ENCODE results near the gene CAV1.

Gene CAV1

DNA sequence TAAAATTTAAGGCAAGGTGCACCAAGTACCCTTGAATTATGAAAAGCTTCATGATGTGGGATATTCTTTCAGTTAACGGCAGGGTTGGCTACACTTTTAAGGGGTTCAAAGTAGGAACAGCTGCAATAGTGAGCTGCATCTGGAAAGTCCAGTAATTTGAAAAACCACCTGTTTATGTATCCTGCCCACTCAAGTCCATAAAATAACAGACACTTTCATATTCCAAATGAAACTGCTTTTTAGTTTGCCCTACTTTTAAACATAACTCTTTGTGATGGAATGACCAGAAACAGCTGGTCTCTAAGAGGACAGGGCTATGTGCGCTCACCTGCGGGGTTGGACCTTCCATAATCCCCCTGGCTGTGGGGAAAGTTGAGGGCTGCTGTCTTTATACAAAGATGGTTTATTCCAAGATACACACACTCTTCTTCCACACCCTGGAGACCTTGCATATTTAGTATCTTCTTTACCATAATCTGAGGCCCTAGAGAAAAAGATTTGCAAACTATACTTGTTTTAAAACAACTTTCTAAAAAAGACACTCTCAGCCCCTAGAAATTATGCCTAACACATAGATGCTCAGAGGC lies 7.4 kb downstream of the CAV1 start:
- DNase-seq = no peak

GRCh38 chr7:116534790-116535189 lies 10.0 kb downstream of the CAV1 start:
- DNase-seq = no peak

DNA sequence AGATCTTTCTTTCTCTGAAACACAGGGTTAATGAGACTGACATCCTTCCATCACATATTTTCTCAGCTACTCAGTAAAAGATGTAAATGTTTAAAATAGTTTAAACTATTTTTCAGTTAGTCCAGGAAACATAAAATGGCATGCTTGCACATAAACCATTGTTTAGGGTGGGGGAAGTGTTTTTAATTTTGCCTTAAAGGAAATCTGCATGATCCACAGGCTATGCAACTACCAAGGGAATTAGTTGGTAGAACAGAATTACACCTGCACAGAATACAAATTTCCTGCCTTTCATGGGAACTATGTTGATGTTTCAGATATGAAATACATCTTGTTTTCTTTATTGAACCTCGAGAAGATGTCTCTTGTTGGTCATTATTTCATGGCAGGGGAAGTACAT lies 10.6 kb downstream of the CAV1 start:
- DNase-seq = no peak

GRCh38 chr7:116538138-116538537 lies 13.3 kb downstream of the CAV1 start:
- DNase-seq = no peak

- no peak for DNase-seq
These were observed 15.0 kb downstream of the CAV1 start for GRCh38 chr7:116539879-116540278.

DNA sequence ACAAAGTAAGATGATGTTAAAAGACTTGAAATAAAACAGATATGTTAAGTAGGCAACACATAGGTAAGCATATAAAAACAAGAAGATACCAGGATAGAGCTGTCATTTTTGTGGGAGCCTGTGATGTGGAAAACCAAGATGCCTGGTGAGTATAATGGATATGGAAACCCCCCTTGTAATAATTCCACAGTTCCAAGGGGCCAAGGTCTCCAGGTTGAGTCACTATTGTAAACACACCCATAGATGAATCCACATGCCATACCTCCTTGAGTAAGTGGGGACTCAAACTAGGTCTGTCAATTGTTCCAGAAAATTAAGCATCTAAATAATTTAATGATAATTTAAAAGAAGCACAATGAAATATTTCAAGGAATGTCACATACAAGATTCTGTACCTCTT lies 15.9 kb downstream of the CAV1 start:
- DNase-seq = no peak

DNA sequence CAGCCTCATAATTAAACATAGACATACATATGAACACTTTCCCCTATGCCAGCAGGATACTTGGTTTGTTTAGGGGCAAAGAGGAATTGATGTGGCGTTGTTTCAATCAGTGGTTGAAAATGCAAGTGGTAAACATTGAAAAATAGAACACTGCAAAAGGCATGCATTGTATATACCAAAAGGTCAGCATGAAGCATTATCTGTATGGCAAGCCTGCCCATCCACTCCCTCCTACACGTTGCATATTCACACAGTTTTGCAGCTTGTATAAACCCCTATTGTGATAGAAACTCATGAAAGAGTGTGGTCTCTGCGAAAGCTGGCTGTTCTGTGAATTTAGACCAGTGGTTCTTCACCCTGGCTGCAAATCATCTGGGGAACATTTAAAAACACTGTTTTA lies 17.1 kb downstream of the CAV1 start:
- no peak for DNase-seq

GRCh38 chr7:116542618-116543017 lies 17.8 kb downstream of the CAV1 start:
- no peak for DNase-seq

DNA sequence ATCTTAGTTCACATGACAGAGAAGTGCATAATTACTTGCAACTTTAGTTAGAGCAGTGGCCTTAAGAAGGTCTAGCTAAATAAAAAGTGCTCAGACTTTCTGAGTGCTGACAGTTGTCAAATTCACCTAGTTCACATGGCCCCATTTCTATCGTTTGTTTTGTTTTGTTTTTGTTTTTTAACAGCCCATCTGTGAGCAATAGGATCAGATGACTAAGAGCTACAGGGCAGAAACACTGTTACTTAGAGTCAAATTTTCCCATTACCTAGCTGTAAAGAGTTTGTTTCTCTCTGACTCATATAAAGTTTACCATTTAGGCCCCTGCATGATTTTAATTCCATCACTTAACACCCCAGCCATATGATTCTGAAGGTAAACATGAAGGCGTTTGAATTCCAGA lies 18.8 kb downstream of the CAV1 start:
- DNase-seq = no peak

DNA sequence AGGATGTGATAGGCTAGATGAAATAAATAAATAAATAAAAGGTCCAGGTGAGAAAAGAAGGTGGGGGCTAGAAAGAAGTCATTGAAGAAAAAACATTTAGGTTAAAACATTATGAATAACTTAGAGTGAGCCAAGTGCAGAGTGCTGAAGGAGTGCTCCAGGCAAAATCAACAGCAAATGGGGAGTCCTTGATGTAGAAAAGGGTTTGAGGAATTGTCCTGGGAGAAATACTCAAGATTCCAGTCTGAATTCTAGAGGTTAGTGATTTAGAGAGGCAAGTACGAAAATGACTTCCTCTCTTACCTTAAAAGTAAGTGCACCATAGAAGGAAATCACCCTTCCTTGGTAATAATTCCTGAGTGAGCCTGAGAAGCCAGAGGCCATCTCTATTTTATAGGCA lies 19.7 kb downstream of the CAV1 start:
- no peak for DNase-seq

- DNase-seq = no peak
These were observed 20.7 kb downstream of the CAV1 start for GRCh38 chr7:116545411-116545993.

GRCh38 chr7:116546054-116546453 lies 21.2 kb downstream of the CAV1 start:
- no peak for DNase-seq

DNA sequence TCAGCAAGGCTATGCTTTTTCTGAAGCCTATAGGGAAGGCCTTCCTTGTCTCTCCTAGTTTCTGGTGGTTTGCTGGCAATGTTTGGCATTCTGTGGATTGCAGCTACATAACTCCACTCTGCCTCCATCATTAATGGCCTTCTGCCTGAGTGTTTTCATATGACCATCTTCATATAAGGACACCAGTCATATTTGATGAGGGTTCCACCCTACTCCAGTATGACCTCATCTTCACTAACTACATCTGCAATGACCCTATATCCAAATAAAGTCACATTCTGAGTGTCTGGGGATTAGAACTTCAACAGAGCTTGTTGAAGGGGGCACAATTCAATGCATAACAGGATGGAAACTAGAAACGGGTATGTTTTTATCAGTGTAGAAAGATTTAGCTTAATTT lies 22.1 kb downstream of the CAV1 start:
- no peak for DNase-seq

- no peak for DNase-seq
These were observed 22.5 kb downstream of the CAV1 start for GRCh38 chr7:116547347-116547746.

DNA sequence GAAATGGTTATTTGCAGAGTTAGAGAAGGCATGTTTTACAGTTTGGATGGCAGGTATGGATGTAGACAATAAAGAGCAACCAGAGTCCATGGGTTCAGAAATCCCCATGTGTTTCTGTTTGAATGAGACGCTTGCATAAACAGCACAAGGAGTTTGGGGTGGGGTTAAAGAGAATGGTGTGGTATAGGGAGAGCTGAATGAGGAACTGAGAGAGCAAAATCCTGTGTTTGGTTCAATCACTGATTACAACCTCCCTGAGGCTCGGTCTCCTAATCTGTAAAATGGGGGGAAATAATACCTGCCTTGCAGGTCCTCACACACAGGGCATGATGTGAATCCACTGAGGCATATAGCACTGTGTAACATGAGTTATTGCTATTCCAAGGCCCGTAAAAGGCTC lies 23.7 kb downstream of the CAV1 start:
- DNase-seq = no peak

DNA sequence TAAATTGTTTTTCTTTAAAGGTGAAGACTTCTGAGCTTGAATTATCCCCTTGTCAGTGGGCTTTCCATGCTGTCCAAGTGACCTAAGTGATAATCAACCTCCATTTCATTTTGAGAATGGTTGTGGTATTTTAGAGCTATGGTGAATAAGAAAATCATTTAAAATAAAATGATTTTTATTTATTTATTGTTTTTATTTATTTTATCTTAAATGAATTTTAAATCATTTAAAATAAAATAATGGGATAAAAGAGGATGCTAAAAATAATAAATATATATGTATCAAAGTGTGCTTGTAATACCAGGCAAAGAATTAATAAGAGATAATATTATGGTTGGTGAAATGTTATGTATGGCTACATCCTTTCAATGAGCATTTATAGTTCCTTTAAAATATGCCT lies 24.5 kb downstream of the CAV1 start:
- DNase-seq = no peak

GRCh38 chr7:116551692-116552091 lies 26.9 kb downstream of the CAV1 start:
- no peak for DNase-seq

DNA sequence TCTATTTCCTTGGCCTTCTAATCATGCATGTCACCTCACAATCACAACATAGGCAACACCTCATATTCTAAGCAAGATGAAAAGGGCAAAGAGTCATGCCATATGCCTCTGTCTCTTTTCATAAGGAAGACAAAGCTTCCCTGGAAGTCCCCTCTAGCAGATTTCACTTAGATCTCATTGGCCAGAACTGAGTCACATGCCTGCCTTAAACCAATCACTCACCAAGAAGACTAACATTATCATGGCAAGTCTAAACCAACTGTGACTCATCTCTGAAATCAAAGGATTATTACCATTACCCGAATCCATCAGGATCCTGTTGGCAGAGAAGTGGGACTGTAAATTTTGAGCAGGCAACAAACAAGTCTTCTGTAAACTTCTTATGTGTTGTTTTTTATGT lies 27.8 kb downstream of the CAV1 start:
- no peak for DNase-seq

GRCh38 chr7:116553168-116553964 lies 28.5 kb downstream of the CAV1 start:
- no peak for DNase-seq

- peak; percentile 6 for DNase-seq
These were observed 29.6 kb downstream of the CAV1 start for GRCh38 chr7:116554436-116554835.

DNA sequence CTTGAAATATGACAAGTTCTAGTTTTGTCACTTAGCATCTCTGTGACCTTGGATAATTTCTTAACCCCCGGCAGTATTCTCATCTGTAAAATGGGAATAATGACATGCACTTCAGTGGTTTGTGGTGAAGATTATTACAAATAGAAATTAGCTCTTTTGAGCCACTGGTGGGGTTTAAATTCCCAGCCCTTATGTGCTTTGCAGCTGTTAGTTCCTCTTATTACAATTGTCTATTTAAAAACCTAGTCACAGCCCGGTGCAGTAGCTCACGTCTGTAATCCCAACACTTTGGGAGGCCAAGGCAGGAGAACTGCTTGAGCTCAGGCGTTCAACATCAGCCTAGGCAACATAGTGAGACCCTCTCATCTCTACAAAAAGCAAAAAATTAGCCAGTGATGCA lies 30.1 kb downstream of the CAV1 start:
- DNase-seq = no peak

GRCh38 chr7:116557066-116557585 lies 32.3 kb downstream of the CAV1 start:
- DNase-seq = no peak

- DNase-seq = no peak
These were observed 33.1 kb downstream of the CAV1 start for GRCh38 chr7:116557901-116558300.

Data from NCI-H69 (cell line).